NT2/D1 (cell line): ENCODE measurements around the gene ZNF74.

Experiments used
- DNase-seq: peaks from one replicate; pipeline ENCODE4 v3.0.0-alpha.2; 2011; ENCODE audit warnings: low read depth, low spot score
- H3K27me3 ChIP-seq: 2 replicates; pipeline ENCODE4 v1.6.0; 2011; ENCODE audit warnings: mild to moderate bottlenecking; ENCODE audit not compliant: insufficient read length, insufficient read depth
- H3K36me3 ChIP-seq: 2 replicates; pipeline ENCODE4 v1.6.1; 2011; ENCODE audit warnings: mild to moderate bottlenecking, low read length, mixed read lengths; ENCODE audit not compliant: insufficient read depth, insufficient read length
- H3K4me1 ChIP-seq: 2 replicates; pipeline ENCODE4 v1.5.1; 2011; ENCODE audit not compliant: insufficient read depth, insufficient read length
- H3K4me3 ChIP-seq: 2 replicates; pipeline ENCODE4 v1.5.1; 2011; ENCODE audit warnings: low read depth; ENCODE audit not compliant: insufficient read length
- H3K9ac ChIP-seq: 2 replicates; pipeline ENCODE4 v1.6.0; 2011; ENCODE audit warnings: low read depth; ENCODE audit not compliant: insufficient read length
- H3K9me3 ChIP-seq: 2 replicates; pipeline ENCODE4 v1.5.1; 2011; ENCODE audit warnings: mild to moderate bottlenecking, low read length; ENCODE audit not compliant: insufficient read depth
- SUZ12 ChIP-seq: IDR thresholded peaks from 2 replicates; pipeline ENCODE4 v1.6.1; 2011; ENCODE audit not compliant: insufficient read length, insufficient read depth; ENCODE audit errors: extremely low read depth
- YY1 ChIP-seq: IDR thresholded peaks from 2 replicates; pipeline ENCODE4 v1.6.1; 2011; ENCODE audit not compliant: insufficient read length, insufficient read depth
- ZNF274 ChIP-seq: IDR thresholded peaks from 2 replicates; pipeline ENCODE4 v1.6.1; 2011; ENCODE audit warnings: mild to moderate bottlenecking, low read depth, low read length

The ZNF74 gene

DNA sequence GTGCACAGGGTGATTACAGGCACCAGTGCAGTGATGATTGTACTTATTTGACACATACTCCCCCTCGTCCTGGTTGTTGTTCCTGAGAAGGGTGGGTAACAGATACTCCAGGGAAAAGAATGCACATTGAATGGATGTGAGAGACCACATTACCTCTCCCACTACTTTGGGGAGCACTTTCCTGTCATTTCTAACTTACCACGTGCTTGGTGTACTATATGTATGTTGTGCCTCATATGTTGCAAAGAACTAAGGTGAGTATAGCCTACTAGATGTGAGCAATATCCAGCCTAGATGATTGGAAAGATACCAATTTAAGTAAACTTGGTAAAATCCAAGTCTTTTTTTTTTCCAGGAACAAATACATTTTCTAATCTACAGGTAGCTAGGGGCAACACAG lies 58.0 kb downstream of the ZNF74 start:
- Histone ChIP-seq H3K4me3 (no peak overlapping the region), H3K27me3 (no peaks in the 10 kb centered on the region), H3K4me1 (no peaks in the 10 kb centered on the region), H3K9ac (no peak overlapping the region), H3K9me3 (no peaks in the 10 kb centered on the region), H3K36me3 (peaks cover 4% of the 10 kb centered on the region)
- TF ChIP-seq YY1 (no peak), ZNF274 (no peak), SUZ12 (no peak)
- no peak for DNase-seq

DNA sequence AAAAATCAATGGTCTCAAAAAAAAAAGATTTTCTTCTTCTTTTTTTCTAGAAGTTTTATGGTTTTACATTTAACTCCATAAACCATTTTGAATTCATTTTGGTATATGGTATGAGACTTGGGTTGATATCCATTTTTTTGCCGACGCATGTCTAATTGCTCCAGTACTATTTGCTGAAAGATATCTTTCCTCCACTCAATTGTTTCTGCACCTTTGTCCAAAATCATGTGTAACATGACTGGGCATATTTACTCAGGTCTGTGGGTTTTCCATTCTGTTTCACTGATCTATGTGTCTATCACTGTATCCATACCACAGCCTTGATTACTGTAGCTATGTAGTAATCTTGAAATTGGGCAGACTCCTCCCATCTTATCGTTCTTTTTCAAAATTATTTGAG lies 59.3 kb downstream of the ZNF74 start:
- Histone ChIP-seq H3K4me1 (no peaks in the 10 kb centered on the region), H3K36me3 (peaks cover 10% of the 10 kb centered on the region), H3K4me3 (no peak overlapping the region), H3K9ac (no peak overlapping the region), H3K9me3 (no peaks in the 10 kb centered on the region), H3K27me3 (no peaks in the 10 kb centered on the region)
- TF ChIP-seq ZNF274, result no peak
- no peak for TF ChIP-seq YY1
- TF ChIP-seq SUZ12, result no peak
- no peak for DNase-seq

DNA sequence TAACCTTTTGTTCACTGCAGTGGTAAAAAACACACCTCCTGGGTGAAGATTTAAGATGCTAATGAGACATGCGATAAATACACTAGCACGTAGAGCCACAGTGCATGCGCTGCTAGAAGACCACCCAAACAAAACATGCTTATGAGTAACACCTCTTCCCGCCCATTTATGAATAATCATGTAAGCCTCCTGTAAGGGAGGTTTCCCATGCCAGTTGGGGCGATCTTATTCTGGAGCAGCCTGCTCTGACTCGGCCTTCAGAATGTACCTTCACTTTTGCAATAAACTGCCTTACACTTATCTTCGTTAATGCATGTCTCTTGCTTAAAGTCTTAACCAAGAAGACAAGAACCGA lies 61.7 kb downstream of the ZNF74 start:
- Histone ChIP-seq H3K27me3 (no peaks in the 10 kb centered on the region), H3K4me3 (no peak overlapping the region), H3K36me3 (peaks cover 13% of the 10 kb centered on the region), H3K9me3 (no peaks in the 10 kb centered on the region), H3K9ac (no peak overlapping the region), H3K4me1 (no peaks in the 10 kb centered on the region)
- no peak for DNase-seq
- TF ChIP-seq YY1 (no peak), ZNF274 (no peak), SUZ12 (no peak)

DNA sequence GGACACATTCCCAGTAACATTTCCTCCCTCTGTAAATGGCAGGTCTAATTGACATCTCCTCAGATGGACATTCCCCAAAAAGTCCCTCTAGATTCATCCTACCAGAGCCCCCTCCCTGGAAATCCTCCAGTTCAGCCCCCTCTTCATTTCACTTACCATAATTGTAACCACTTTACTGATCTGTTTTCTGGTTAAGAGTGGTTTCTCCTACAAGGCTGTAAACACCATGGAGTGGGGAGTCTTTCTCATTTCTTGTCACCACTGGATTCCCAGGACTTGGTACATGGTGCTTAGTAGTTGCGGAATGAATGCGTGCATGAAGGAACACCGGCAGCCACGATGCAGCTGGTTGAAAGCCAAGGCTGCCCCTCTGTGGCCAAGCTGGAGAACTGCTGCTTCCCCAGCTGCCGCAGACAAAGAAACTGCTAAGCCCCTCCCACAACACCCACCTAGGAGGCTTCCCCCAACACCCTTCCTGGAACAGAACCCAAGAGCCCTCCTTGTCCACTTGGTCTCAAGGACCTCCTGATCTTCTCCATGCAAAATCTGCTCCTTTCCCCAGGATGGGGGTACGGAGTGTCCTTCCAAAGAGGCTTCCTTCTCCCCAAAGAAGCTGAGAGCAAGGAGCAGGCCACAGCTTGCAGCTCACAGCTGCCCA lies 62.2 kb downstream of the ZNF74 start:
- no peaks in the 10 kb centered on the region for H3K9me3 ChIP-seq
- peaks cover 13% of the 10 kb centered on the region for H3K36me3 ChIP-seq
- peak overlapping the region; percentile 6 for H3K9ac ChIP-seq
- no peaks in the 10 kb centered on the region for H3K4me1 ChIP-seq
- DNase-seq, result peak; percentile 64
- TF ChIP-seq SUZ12 (no peak), YY1 (no peak), ZNF274 (no peak)
- no peak overlapping the region for H3K4me3 ChIP-seq
- no peaks in the 10 kb centered on the region for H3K27me3 ChIP-seq

DNA sequence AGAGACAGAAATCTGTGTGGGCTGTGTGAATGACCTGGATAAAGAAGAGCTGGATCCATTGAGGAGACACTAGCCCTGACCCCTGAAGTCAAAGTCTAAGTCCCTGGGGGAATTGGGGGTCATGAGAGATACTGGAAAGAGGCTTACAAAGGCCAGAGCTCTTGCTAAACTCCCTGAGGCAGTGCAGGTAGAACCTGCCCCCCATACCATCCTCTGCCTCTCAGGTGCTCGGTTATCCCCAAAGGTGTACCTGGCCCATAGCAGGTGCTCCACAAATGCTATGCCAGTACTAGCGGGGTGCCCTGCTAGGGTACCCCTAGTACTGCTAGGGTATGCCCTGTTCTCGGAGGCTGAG lies 62.7 kb downstream of the ZNF74 start:
- H3K4me1 ChIP-seq, result no peaks in the 10 kb centered on the region
- no peaks in the 10 kb centered on the region for H3K9me3 ChIP-seq
- DNase-seq, result no peak
- H3K9ac ChIP-seq, result peak overlapping the region; percentile 6
- no peaks in the 10 kb centered on the region for H3K27me3 ChIP-seq
- TF ChIP-seq ZNF274, result no peak
- TF ChIP-seq YY1, result no peak
- TF ChIP-seq SUZ12, result no peak
- no peak overlapping the region for H3K4me3 ChIP-seq
- peaks cover 13% of the 10 kb centered on the region for H3K36me3 ChIP-seq

DNA sequence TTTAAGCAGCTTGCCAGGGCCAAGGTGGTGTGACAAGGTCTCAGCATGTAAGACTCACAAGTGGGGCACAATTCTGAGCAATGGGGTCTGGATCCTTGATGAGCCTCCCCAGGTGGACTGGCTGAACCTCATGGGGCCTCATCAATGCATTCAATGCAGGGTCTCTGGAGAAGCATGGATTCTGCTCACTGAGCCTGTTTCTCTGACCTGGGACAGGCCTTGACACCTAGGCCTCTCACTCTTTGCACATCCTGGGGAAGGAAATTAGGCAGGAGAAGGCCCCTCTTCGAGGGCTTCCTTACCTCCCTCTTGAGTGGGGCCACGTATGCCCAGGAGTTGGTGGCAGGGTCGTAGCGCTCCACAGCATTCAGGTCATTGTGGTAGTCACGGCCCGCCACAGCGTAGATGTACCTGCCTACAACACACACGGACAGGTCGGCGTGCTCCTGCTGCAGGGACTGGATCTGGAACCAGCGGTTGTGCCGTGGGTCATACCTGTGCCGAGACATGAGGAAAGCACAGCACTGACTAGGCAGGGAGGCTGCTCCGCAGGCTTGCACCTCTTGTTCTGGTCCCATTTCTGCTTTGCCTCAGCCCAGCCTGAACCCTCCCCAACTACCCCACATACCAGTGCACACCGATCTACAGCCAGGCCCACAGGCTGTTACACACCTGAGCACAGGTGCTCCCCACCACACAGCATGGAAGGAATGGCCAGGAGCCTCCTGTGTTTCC lies 63.7 kb downstream of the ZNF74 start:
- H3K9me3 ChIP-seq, result no peaks in the 10 kb centered on the region
- TF ChIP-seq YY1 (no peak), SUZ12 (no peak), ZNF274 (no peak)
- H3K4me3 ChIP-seq, result no peak overlapping the region
- no peak for DNase-seq
- H3K36me3 ChIP-seq, result peaks cover 13% of the 10 kb centered on the region
- no peak overlapping the region for H3K9ac ChIP-seq
- no peaks in the 10 kb centered on the region for H3K27me3 ChIP-seq
- no peaks in the 10 kb centered on the region for H3K4me1 ChIP-seq
